KBM-7 (cell line): ENCODE measurements around the gene APRT.
A peak's percentile ranks its signal among the peaks of the same experiment; 100 is the strongest.
"Not testable (repeated sequence)": the region's sequence is repeated elsewhere in the genome, so short reads cannot be mapped to it uniquely, and the experiment has no call there.

Source experiments
- DNase-seq: peaks from one replicate; pipeline ENCODE4 v3.0.0-alpha.2; 2015
- in situ Hi-C: fragments of 300-500 bp; cut with MboI; formaldehyde crosslinking; loops from 2 replicates; pipeline ENCODE4 v1.14.3; 2020; ENCODE audit warnings: low sequenced_read_pairs, low pct_unique_long_range_greater_than_20kb, mixed read lengths

Gene APRT

GRCh38 chr16:88826070-88826840 is 14.5 kb upstream of the APRT start:
- DNase-seq: no peak

GRCh38 chr16:88825146-88825545 is 13.4 kb upstream of the APRT start:
- in situ Hi-C loops: no loop called here
- DNase-seq: no peak

More at GRCh38 chr16:88826070-88826840, 14.5 kb upstream of the APRT start:
- in situ Hi-C loops: no loop called here

GRCh38 chr16:88824256-88825077 is 12.7 kb upstream of the APRT start:
- DNase-seq: no peak
- in situ Hi-C loops: no loop called here

GRCh38 chr16:88823646-88824045 is 11.9 kb upstream of the APRT start:
- DNase-seq, in situ Hi-C loops: not testable (repeated sequence)

GRCh38 chr16:88822281-88823040 is 10.7 kb upstream of the APRT start:
- DNase-seq: no peak
- in situ Hi-C loops: no loop called here

GRCh38 chr16:88821168-88821850 is 9.6 kb upstream of the APRT start:
- in situ Hi-C loops: no loop called here
- no peak for DNase-seq

GRCh38 chr16:88820385-88821025 is 8.8 kb upstream of the APRT start:
- DNase-seq: no peak

GRCh38 chr16:88819126-88819525 is 7.4 kb upstream of the APRT start:
- no peak for DNase-seq
- in situ Hi-C loops: no loop called here

More at GRCh38 chr16:88820385-88821025, 8.8 kb upstream of the APRT start:
- in situ Hi-C loops: no loop called here

- no peak for DNase-seq
- in situ Hi-C loops: no loop called here
These were observed 6.8 kb upstream of the APRT start for GRCh38 chr16:88818575-88818874.

- in situ Hi-C loops: no loop called here
- no peak for DNase-seq
These were observed 6.3 kb upstream of the APRT start for GRCh38 chr16:88817785-88818574.

- in situ Hi-C loops: no loop called here
- no peak for DNase-seq
These were observed 5.2 kb upstream of the APRT start for GRCh38 chr16:88816736-88817535.

GRCh38 chr16:88815901-88816589 is 4.3 kb upstream of the APRT start:
- in situ Hi-C loops: no loop called here
- peak; percentile 68 for DNase-seq

GRCh38 chr16:88815227-88815626 is 3.5 kb upstream of the APRT start:
- DNase-seq: no peak
- in situ Hi-C loops: no loop called here

- in situ Hi-C loops: no loop called here
- no peak for DNase-seq
These were observed 2.4 kb upstream of the APRT start for GRCh38 chr16:88814144-88814502.

- no peak for DNase-seq
- in situ Hi-C loops: no loop called here
These were observed 1.8 kb upstream of the APRT start for GRCh38 chr16:88813269-88814143.
